ENCODE results near the gene NEURL4. TPM values are rescaled to one million over a fixed set of nuclear protein-coding genes. Genes with fewer than 3 reads are reported as not detected.
"Not testable (repeated sequence)": the region's sequence is repeated elsewhere in the genome, so short reads cannot be mapped to it uniquely, and the experiment has no call there.

The NEURL4 gene
- 10 to 100 TPM; 53.4 to 58.6 TPM for total RNA-seq

DNA sequence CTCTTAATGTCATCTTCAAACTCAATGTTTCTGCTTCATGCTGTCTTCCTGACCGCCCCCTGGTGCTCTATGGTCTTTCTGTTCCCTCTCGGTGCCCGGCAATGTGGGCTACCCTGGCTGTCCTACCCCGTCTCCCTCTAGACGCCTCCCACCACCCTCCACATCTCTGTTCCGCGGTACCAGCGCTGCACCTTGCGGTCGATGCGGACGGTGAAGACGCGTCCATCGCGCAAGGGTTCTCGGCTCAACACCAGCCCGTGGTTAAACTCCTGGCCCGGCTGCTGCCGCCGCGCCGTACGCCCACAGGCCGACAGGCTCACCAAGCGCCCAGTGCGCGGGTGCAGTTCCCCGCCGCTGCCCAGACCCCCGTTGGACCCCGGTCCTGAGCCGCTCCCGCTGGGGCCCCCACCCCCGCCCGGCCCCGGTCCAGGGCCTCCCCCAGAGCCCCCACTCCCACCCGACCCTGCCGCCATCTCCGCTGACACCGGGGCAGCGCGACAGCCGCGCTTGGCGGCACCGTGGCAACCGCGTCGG, at the start of gene NEURL4:
Gene NEURL4, minus strand, starts transcription at position 496 of the 534 bp plus-strand sequence. Its CDS starts 23 bp downstream, at position 473.
- POLR2A ChIA-PET, result interaction anchor here (0.6 to 4.5 kb wide), 18 partner anchors 8 to 720 kb away, joined by 3 to 33 read pairs (median 6); partner anchors contain the start of genes ACAP1, GPS2, MPDU1 and PHF23
- H3K27ac Mint-ChIP-seq, result peak within 1 kb of the TSS; percentile 93
- no peaks in the 10 kb centered on the region for H3K27me3 Mint-ChIP-seq
- peak within 1 kb of the TSS; percentile 88 for H3K4me3 Mint-ChIP-seq
- H3K4me1 Mint-ChIP-seq, result peaks cover 30% of the 10 kb centered on the region
- no peaks in the 10 kb centered on the region for H3K9me3 Mint-ChIP-seq
- H3K36me3 Mint-ChIP-seq, result peaks cover 2% of the 10 kb centered on the region
- DNase-seq, result no peak
- ATAC-seq (ENCODE audit: low read depth), result peak; percentile 7

DNA sequence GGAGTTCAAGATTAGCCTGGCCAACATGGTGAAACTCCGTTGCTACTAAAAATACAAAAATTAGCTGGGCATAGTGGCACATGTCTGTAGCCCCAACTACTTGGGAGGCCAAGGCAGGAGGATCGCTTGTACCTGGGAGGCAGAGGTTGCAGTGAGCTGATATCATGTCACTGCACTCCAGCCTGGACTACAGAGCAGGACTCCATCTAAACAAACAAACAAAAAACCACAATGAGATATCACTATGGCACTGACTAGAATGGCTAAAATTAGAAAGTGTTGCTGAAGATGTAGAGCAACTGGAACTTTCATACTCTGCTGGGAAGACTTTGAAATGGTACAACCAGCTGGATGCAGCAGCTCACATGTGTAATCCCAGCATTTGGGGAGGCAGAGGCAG, 45.2 kb upstream of the NEURL4 start:
- POLR2A ChIA-PET, result interaction anchor here (2.2 kb wide), 1 partner anchor 10 kb away, joined by 7 read pairs; no protein-coding TSS in a partner anchor
- Mint-ChIP-seq H3K4me1 (no peaks in the 10 kb centered on the region), H3K27me3 (peaks cover 15% of the 10 kb centered on the region), H3K27ac (no peak overlapping the region), H3K4me3 (no peak overlapping the region), H3K36me3 (peaks cover 4% of the 10 kb centered on the region), H3K9me3 (peaks cover 4% of the 10 kb centered on the region)
- ATAC-seq (ENCODE audit: low read depth), result no peak
- DNase-seq, result no peak

- ATAC-seq (ENCODE audit: low read depth), result no peak
Measured at GRCh38 chr17:7370853-7371252, 41.7 kb upstream of the NEURL4 start.

GRCh38 chr17:7369825-7370224, 40.7 kb upstream of the NEURL4 start:
- Mint-ChIP-seq H3K4me3 (no peak overlapping the region), H3K27ac (no peak overlapping the region), H3K36me3 (no peaks in the 10 kb centered on the region), H3K27me3 (peaks cover 8% of the 10 kb centered on the region), H3K9me3 (no peaks in the 10 kb centered on the region), H3K4me1 (peaks cover 2% of the 10 kb centered on the region)
- POLR2A ChIA-PET, result interaction anchor here (2.1 kb wide), 1 partner anchor 15 kb away, joined by 5 read pairs; no protein-coding TSS in a partner anchor
- DNase-seq (no peak), ATAC-seq (ENCODE audit: low read depth) (no peak)

More at GRCh38 chr17:7370853-7371252, 41.7 kb upstream of the NEURL4 start:
- H3K27me3 Mint-ChIP-seq, result peaks cover 8% of the 10 kb centered on the region
- no peaks in the 10 kb centered on the region for H3K9me3 Mint-ChIP-seq
- H3K36me3 Mint-ChIP-seq, result no peaks in the 10 kb centered on the region
- no peak for DNase-seq
- H3K4me1 Mint-ChIP-seq, result peaks cover 2% of the 10 kb centered on the region
- no peak overlapping the region for H3K27ac Mint-ChIP-seq
- no peak overlapping the region for H3K4me3 Mint-ChIP-seq
- POLR2A ChIA-PET, result interaction anchor here (0.6 to 2.1 kb wide), 2 partner anchors 10 to 14 kb away, joined by 3 to 5 read pairs; no protein-coding TSS in a partner anchor

GRCh38 chr17:7368599-7368994, 39.5 kb upstream of the NEURL4 start:
- DNase-seq; H3K27ac Mint-ChIP-seq; H3K4me3 Mint-ChIP-seq; ATAC-seq (ENCODE audit: low read depth); H3K4me1 Mint-ChIP-seq; H3K36me3 Mint-ChIP-seq; H3K9me3 Mint-ChIP-seq; H3K27me3 Mint-ChIP-seq; POLR2A ChIA-PET: not testable (repeated sequence)

DNA sequence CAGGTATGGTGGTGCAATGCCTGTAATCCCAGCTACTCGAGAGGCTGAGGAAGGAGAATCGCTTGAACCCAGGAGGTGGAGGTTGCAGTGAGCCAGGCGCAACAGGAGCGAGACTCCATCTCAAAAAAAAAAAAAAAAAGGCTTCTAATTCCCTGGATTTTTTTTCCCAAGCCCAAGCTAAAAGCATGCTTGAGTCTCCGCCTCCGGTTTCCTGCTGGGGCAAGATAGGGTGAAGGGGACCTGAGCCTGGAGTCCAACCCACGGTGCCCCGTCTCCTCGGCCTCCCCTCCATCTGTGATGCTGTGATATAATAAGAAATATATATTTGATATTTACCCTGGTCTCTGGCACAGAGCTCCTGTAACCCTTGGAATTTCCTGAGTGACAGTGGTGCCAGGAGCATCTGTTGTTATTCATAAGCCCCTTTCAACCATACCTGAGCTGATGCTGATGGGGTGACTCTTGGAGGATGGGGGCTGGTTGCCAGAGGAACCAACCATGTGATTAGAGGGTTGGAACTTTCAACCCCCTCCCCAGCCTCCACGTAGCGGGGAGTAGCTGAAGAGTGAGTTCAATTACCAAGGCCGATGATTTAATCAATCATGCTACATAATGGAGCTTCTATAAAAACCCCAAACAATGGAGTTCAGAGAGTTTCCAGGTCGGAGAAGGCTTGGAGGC, 38.9 kb upstream of the NEURL4 start:
- H3K4me3 Mint-ChIP-seq, result no peak overlapping the region
- DNase-seq (no peak), ATAC-seq (ENCODE audit: low read depth) (no peak)
- peaks cover 6% of the 10 kb centered on the region for H3K27me3 Mint-ChIP-seq
- POLR2A ChIA-PET, result interaction anchor here (0.6 kb wide), 1 partner anchor 83 kb away, joined by 3 read pairs; no protein-coding TSS in a partner anchor
- no peaks in the 10 kb centered on the region for H3K36me3 Mint-ChIP-seq
- H3K9me3 Mint-ChIP-seq, result no peaks in the 10 kb centered on the region
- no peak overlapping the region for H3K27ac Mint-ChIP-seq
- peaks cover 2% of the 10 kb centered on the region for H3K4me1 Mint-ChIP-seq

GRCh38 chr17:7367083-7367482, 37.9 kb upstream of the NEURL4 start:
- H3K4me3 Mint-ChIP-seq, result no peak overlapping the region
- H3K27ac Mint-ChIP-seq, result no peak overlapping the region
- peaks cover 2% of the 10 kb centered on the region for H3K4me1 Mint-ChIP-seq
- no peaks in the 10 kb centered on the region for H3K9me3 Mint-ChIP-seq
- no peak for DNase-seq
- peaks cover 6% of the 10 kb centered on the region for H3K27me3 Mint-ChIP-seq
- H3K36me3 Mint-ChIP-seq, result no peaks in the 10 kb centered on the region
- no peak for ATAC-seq (ENCODE audit: low read depth)
- POLR2A ChIA-PET, result interaction anchor here (0.6 kb wide), 1 partner anchor 82 kb away, joined by 3 read pairs; no protein-coding TSS in a partner anchor

DNA sequence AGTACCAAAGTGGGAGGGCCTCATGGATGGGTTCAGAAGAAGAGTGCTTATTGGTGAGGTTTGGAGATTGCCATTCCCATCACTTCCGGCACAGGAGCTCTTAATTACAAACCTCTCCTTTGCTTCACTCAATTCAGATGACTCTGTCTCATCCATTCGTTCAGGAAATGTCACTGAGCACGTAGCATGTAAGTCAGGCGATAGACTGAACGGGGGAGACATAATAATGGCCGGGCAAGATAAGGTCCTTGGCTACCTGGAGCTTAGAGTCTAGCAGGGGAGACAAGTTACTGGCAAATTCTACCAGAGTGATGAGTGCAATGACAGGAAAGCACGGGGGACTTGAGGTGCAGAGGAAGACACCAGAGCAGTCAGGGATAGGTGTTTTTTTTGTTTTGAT, 36.8 kb upstream of the NEURL4 start:
- H3K9me3 Mint-ChIP-seq; H3K36me3 Mint-ChIP-seq; DNase-seq; POLR2A ChIA-PET; ATAC-seq (ENCODE audit: low read depth); H3K4me1 Mint-ChIP-seq; H3K27ac Mint-ChIP-seq; H3K4me3 Mint-ChIP-seq: not testable (repeated sequence)
- H3K27me3 Mint-ChIP-seq, result peaks cover 11% of the 10 kb centered on the region

GRCh38 chr17:7363311-7363710, 34.2 kb upstream of the NEURL4 start:
- H3K4me3 Mint-ChIP-seq, result no peak overlapping the region
- no peak overlapping the region for H3K27ac Mint-ChIP-seq
- peaks cover 7% of the 10 kb centered on the region for H3K4me1 Mint-ChIP-seq
- no peak for DNase-seq
- ATAC-seq (ENCODE audit: low read depth), result no peak
- no peaks in the 10 kb centered on the region for H3K36me3 Mint-ChIP-seq
- peaks cover 5% of the 10 kb centered on the region for H3K27me3 Mint-ChIP-seq
- POLR2A ChIA-PET, result interaction anchor here (0.7 kb wide), 1 partner anchor 56 kb away, joined by 9 read pairs; no protein-coding TSS in a partner anchor
- no peaks in the 10 kb centered on the region for H3K9me3 Mint-ChIP-seq

GRCh38 chr17:7361906-7362305, 32.8 kb upstream of the NEURL4 start:
- H3K4me3 Mint-ChIP-seq, result no peak overlapping the region
- DNase-seq (no peak), ATAC-seq (ENCODE audit: low read depth) (no peak)
- POLR2A ChIA-PET, result interaction anchor here (0.6 to 1.0 kb wide), 2 partner anchors 41 to 73 kb away, joined by 5 to 6 read pairs; partner anchors contain the start of gene TMEM102
- H3K4me1 Mint-ChIP-seq, result peaks cover 5% of the 10 kb centered on the region
- no peaks in the 10 kb centered on the region for H3K9me3 Mint-ChIP-seq
- peaks cover 5% of the 10 kb centered on the region for H3K27me3 Mint-ChIP-seq
- H3K36me3 Mint-ChIP-seq, result no peaks in the 10 kb centered on the region
- H3K27ac Mint-ChIP-seq, result no peak overlapping the region

DNA sequence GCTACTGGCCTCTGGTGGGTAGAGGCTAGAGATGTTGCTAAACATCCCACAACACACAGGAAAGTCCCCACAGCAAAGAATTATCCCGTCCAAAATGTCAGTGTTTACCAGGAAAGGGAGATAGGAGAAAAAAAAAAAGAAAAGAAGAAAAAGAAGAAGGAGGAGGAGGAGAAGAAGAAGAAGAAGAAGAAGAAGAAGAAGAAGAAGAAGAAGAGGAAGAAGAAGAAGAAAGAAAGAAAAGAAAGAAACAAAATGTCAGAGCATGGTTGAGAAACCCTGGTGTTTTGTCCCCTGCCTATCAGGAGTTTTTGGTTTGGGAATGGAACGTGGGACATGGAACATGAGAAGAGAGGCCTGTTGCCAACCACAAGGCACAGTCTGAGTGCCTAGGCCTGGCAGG, 28.2 kb upstream of the NEURL4 start:
- no peaks in the 10 kb centered on the region for H3K9me3 Mint-ChIP-seq
- no peak for DNase-seq
- H3K4me3 Mint-ChIP-seq, result no peak overlapping the region
- peaks cover 5% of the 10 kb centered on the region for H3K27me3 Mint-ChIP-seq
- H3K4me1 Mint-ChIP-seq, result peaks cover 23% of the 10 kb centered on the region
- H3K27ac Mint-ChIP-seq, result no peak overlapping the region
- ATAC-seq (ENCODE audit: low read depth), result no peak
- H3K36me3 Mint-ChIP-seq, result peaks cover 3% of the 10 kb centered on the region
- POLR2A ChIA-PET, result interaction anchor here (0.9 kb wide), 1 partner anchor 148 kb away, joined by 3 read pairs; no protein-coding TSS in a partner anchor

GRCh38 chr17:7356756-7357155, 27.6 kb upstream of the NEURL4 start:
- Mint-ChIP-seq H3K4me1 (peaks cover 20% of the 10 kb centered on the region), H3K36me3 (peaks cover 4% of the 10 kb centered on the region), H3K27me3 (peaks cover 2% of the 10 kb centered on the region), H3K9me3 (no peaks in the 10 kb centered on the region), H3K4me3 (no peak overlapping the region), H3K27ac (no peak overlapping the region)
- POLR2A ChIA-PET, result interaction anchor here (0.9 to 2.2 kb wide), 6 partner anchors 47 to 149 kb away, joined by 3 to 12 read pairs (median 3); partner anchors contain the start of gene TMEM256
- ATAC-seq (ENCODE audit: low read depth) (no peak), DNase-seq (no peak)

GRCh38 chr17:7356072-7356549, 27.0 kb upstream of the NEURL4 start:
- H3K4me3 Mint-ChIP-seq, result no peak overlapping the region
- ATAC-seq (ENCODE audit: low read depth), result peak; percentile 74
- H3K27ac Mint-ChIP-seq, result no peak overlapping the region
- peaks cover 21% of the 10 kb centered on the region for H3K4me1 Mint-ChIP-seq
- H3K36me3 Mint-ChIP-seq, result peaks cover 7% of the 10 kb centered on the region
- H3K27me3 Mint-ChIP-seq, result no peaks in the 10 kb centered on the region
- DNase-seq, result peak; percentile 90
- POLR2A ChIA-PET, result interaction anchor here (0.5 to 2.2 kb wide), 9 partner anchors 19 to 324 kb away, joined by 3 to 12 read pairs (median 3); partner anchors contain the start of genes ACAP1 and TMEM256
- no peaks in the 10 kb centered on the region for H3K9me3 Mint-ChIP-seq
